Transverse colon (tissue), 4 donors: Measurements from ENCODE around the gene GSTCD.

Experiments used
- CTCF ChIP-seq, 5 experiments: fragments of 200-600 bp in 3 of 5; fragments of 450-650 bp in 2 of 5; sonication (generic) in 3 of 5; IDR thresholded peaks; 1 replicate in 2 of 5; 2 replicates in 3 of 5; pipeline ENCODE4 v1.5.1; 2016 to 2017; ENCODE audit warnings: antibody characterized with exemption in 5 of 5, inconsistent platforms in 3 of 5, mild to moderate bottlenecking in 2 of 5, moderate library complexity in 1 of 5
- POLR2AphosphoS5 ChIP-seq, 3 donors: sonication (generic); formaldehyde crosslinking; IDR thresholded peaks; one replicate each; pipeline ENCODE4 v1.6.1; 2016; ENCODE audit warnings: antibody characterized with exemption in 3 of 3

- TF ChIP-seq CTCF (IDR thresholded peaks at IDR 0.05) = no peak
- TF ChIP-seq POLR2AphosphoS5 (IDR thresholded peaks at IDR 0.05) = no peak
Observed at GRCh38 chr4:105838082-105838481, 129.5 kb downstream of the GSTCD start.
